GM19463 (cell line): ENCODE results near the gene BOD1.
A peak's percentile ranks its signal among the peaks of the same experiment; 100 is the strongest.

ENCODE experiments used
- ATAC-seq: cut with Tn5 transposase; IDR thresholded peaks from one replicate; pipeline ENCODE4 v1.9.1; 2021; ENCODE audit warnings: mild to moderate bottlenecking, moderate library complexity; ENCODE audit not compliant: unreplicated experiment

Gene BOD1

GRCh38 chr5:173581408-173582215 is 34.8 kb downstream of the BOD1 start:
- ATAC-seq: no peak

DNA sequence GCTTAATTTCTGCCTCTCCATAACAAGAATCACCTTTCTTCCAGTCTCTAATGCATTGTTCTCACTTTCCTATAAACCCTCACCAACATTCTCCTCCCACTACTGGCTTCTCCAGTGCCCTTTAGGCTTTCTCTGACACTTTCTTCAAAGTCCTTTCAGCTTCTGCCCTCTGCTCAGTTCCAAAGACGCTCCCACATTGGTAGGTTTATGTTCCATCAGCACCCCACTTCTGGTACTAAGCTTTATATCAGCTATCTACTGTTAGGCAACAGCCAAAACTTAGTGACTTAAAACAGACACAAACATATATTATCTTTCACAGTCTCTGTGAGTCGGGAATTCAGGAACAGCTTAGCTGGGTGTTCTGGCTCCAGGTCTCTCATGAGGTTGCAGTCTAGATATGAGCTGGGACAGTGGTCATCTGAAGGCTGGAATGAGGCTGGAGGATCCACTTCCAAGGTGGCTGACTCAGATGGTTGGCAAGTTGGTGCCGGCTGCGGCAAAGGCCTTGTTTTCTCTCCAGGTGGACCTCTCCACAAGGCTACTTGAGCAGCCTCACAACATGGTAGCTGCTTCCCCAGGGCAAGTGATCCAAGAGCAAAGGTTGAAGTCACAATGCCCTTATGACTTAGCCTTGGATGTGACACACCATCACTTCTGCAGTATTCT is 37.4 kb downstream of the BOD1 start:
- ATAC-seq: no peak

DNA sequence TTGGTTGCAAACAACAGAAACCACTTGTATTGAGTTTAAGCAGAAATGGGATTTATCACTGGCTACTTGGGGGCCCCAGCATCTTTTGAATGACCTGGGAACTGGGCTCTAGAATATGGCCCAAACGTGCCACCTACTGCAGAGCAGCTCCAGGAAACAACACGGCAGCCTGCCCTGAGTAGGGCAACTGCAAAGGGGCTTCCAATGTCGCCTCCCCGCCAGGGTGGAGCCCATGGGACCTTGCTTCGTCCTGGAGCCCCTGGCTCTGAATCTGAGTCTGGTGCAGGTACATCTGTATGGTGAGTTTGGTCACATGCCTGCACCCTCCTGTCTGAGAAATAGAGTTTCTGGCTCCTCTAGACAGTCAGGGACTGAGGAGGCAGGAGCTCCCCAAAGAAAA is 38.6 kb downstream of the BOD1 start:
- no peak for ATAC-seq

DNA sequence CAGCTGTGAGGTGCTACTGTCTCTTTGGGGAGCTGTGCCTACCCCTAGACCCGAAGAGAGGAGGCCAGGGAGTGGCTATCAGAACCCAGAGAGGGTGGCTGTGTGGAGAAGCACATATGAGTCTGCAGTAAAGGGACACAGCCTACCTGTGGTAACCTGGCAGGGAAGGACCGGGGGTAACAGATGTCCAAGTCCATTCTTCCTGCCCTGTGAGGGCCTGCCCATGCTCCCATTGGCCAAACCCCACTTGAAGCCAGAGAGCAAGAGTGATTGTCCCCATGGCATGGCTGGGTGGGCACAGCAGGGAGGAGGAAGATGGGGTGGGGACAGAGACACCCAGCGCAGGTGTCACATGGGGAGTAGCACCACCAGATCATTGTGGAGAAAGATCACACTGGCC is 39.3 kb downstream of the BOD1 start:
- ATAC-seq: no peak

GRCh38 chr5:173575985-173576384 is 40.5 kb downstream of the BOD1 start:
- ATAC-seq: no peak

DNA sequence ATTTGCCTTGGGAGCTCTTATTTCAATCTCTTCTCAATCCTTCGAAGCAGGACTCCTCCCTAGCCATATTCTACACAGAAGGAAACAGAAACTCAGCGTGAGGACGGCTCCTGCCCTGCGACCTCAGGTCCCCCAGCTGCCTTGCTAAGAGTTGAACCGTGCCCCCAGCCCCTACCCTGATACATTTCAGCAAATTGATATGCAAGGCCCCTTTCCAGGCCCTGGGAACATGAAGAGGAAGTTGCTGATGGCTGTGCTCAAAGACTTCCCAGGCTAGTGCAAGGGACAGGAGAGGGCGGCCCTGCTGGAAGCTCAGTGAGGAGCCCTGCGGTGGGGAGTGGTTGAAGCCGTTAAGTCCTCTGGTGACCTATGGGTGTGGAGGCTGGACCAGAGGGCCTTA is 41.5 kb downstream of the BOD1 start:
- no peak for ATAC-seq

GRCh38 chr5:173573126-173573960 is 43.1 kb downstream of the BOD1 start:
- ATAC-seq: peak; percentile 66

- no peak for ATAC-seq
Measured at GRCh38 chr5:173572431-173573125, 43.9 kb downstream of the BOD1 start.

DNA sequence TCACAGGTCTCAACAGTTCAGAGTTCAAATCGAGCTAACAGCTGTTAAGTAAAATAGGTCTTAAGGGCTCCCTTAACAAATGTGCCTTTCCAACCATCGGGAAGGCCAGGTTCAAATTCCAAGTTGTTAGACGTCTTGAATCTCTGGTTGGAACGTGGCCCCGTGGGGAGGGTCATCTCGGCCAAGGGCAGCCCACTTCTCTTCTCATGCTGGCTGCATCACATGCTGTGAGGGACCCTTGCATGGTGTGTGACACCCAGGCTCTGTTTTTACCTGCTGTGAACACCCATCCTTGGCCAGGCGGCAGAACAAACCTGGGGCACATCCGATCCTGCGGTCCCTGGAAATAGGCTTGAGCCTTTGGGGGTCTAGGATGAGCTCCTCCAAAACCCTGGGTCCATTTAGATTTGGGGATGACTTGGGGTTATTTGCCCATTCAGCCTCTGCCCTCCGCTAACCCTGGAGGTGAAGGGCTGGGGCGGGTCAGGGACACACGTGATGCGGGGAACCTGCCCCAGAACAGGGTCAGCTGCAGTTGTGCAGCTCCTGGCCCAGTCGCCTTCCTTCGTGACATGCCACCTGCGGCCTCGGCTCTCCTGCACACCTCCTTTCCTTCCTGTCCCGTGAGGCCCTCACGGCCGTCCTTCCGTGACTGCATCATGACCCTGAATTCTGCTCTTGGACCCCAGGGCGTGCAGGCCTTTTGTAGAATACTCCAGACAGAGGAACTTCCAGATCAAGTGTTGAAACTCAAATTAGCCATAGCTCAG is 45.9 kb downstream of the BOD1 start:
- no peak for ATAC-seq

- ATAC-seq: no peak
Measured at GRCh38 chr5:173568703-173569102, 47.7 kb downstream of the BOD1 start.

GRCh38 chr5:173568128-173568527 is 48.3 kb downstream of the BOD1 start:
- no peak for ATAC-seq

- ATAC-seq: no peak
Measured at GRCh38 chr5:173567548-173567947, 48.9 kb downstream of the BOD1 start.

DNA sequence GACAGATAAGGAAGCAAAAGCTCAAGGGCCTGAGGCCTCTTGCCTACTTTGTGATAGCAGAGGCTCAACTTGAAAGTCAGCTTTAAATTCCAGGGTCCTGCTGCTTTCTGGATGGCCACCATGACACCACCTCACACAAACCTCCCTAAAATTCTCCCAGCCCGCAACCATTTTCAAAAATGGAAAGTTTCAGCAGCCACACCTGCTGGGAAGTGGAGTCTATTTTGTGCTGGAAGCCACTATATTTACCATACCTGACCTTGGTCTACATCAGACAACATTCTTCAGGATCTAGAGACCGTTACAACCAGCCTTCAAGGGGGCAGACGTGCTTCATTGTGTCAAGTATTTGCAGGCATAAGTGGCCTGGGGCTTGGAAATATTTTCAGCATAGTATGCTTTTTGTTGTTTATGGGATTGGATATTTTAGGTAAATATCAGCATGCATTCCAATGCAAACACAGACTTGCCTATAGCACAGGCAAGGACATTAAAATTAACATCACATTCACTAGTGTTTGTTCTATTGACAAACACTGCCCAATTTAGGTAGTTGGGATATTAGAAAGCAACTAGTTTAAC is 50.9 kb downstream of the BOD1 start:
- ATAC-seq: no peak

DNA sequence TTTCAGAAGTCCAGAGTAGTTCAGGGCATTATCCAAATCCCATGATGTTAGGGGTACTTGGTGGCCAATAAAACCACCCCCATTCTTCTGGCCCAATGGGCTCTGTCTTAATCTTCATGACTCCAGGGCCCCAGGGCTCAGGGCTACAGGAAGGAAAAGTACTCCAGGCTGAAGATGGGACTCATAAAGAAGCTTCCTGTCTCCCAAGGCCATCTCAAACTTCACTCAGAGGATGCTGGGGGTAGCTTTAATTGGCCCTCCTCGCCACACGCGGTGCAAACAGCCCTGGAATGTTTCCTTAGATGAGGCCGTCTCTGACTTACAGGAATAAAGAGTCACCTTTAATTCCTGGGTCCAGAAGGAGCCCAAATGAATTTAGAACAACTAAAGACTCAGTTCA is 52.3 kb downstream of the BOD1 start:
- no peak for ATAC-seq

GRCh38 chr5:173563246-173563645 is 53.2 kb downstream of the BOD1 start:
- no peak for ATAC-seq

DNA sequence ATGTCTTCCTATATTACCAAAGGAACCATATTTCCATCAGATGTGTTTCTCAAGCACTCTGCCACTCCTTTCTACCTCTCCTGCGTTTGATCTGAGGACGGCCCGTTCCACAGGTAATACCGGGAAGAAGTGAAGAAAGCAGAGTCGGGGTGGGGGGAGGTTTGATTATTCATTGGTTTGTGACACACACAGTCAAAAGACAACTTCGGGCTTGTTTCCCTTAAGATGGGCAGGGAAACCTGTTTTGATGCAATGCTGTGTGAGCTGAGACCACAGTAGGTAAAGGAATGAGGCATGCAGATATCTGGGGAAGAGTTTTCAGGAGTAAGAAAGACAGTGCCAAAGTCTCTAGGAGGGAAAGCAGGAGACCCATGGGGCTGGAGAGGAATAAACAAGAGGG is 54.0 kb downstream of the BOD1 start:
- ATAC-seq: no peak
